Choroid plexus epithelial cell (primary cell): ENCODE results near the gene SCCPDH.
A peak's percentile ranks its signal among the peaks of the same experiment; 100 is the strongest.

Experiments
- DNase-seq: peaks from one replicate; pipeline ENCODE4 v3.0.0-alpha.2; 2010; ENCODE audit warnings: low read depth
- H3K4me3 ChIP-seq: 2 replicates; pipeline ENCODE4 v1.5.1; 2011; ENCODE audit warnings: low read depth, mild to moderate bottlenecking, control low read depth, low read length, moderate library complexity
- CTCF ChIP-seq: conservative IDR thresholded peaks from 2 replicates; pipeline ENCODE4 v1.5.1; 2011; ENCODE audit warnings: low read depth, mild to moderate bottlenecking, control low read depth, inconsistent platforms, low read length, moderate library complexity

SCCPDH gene

GRCh38 chr1:246779561-246780175 is 55.5 kb downstream of the SCCPDH start:
- no peak overlapping the region for H3K4me3 ChIP-seq
- no peak for TF ChIP-seq CTCF
- no peak for DNase-seq

DNA sequence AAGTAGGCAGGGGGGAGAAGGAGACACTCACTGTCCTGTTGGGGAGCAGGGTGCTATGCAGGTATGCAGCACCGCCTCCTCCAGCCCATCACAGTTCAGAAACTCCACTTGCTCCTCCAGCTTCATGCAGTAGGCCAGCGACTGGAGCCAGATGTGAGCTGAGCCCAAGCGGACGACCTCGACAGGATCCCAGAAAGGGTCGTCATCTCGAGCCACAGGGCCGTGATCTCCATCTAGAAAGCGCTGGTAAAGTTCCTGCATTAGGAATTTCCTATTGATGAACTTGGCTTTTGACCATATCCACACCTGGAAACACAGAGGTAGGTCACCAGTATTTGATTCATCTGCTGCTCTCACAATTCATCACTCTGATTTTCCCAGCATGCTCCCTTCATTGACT is 56.1 kb downstream of the SCCPDH start:
- DNase-seq: no peak
- no peak overlapping the region for H3K4me3 ChIP-seq
- no peak for TF ChIP-seq CTCF

DNA sequence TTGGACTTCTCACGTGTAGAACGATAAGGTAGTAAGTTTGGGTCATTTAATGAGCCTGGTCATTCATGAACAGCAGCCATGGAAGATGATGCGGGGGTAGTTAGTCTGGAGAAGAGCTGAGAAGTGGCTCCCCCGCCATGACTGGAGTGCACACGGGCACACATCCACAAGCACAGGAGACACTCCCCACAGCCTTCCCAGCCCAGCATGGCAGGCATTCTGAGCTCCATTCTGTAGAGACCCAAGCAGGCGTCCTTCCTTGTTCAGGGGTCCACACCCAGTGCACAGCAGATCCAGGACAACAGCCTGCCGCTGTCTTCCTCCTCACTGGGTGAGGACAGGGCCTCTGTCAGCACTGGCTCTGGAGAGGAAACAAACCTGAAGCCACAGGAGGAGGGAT is 57.0 kb downstream of the SCCPDH start:
- no peak for DNase-seq
- TF ChIP-seq CTCF: no peak
- no peak overlapping the region for H3K4me3 ChIP-seq

DNA sequence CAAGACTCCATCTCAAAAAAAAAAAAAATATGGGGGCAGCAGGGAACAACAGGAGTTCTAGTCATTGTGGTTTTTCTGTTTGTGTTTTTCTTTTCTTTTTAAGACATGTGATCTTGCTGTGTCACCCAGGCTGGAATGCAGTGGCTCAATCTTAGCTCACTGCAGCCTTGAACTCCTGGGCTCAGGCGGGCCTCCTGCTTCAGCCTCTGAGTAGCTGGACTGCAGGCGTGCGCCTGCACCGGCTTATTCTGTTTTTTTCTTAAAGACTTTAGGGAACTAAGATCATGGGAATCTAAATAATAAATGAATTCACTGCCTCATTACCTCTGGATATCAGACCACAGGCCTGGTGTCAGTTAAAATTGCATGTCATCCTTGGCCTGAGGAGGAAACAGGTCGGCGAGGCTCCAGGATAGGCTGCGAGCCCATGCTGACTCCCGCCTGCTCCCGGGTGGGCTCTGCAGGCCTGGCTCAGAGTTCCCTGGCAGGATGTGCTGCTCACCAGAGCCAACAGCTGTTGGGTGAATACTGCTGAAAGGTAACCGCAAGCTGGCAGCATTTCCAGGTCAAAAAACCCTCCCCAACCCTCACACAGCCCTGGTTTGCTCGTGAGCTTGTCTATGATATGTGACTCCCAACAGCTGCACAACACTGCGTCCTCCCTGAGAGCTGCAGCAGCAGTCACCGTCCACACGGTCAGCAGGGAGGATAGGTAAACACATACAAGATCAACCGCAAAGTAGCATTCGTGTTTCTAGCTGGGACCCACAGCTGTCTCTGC is 58.1 kb downstream of the SCCPDH start:
- no peak for TF ChIP-seq CTCF
- DNase-seq: peak; percentile 73
- no peak overlapping the region for H3K4me3 ChIP-seq

- peak; percentile 84 for DNase-seq
- no peak for TF ChIP-seq CTCF
Measured at GRCh38 chr1:246784621-246785493, 60.6 kb downstream of the SCCPDH start.

GRCh38 chr1:246785494-246786111 is 61.4 kb downstream of the SCCPDH start:
- no peak for DNase-seq
- no peak overlapping the region for H3K4me3 ChIP-seq
- TF ChIP-seq CTCF: no peak

More at GRCh38 chr1:246784621-246785493, 60.6 kb downstream of the SCCPDH start:
- no peak overlapping the region for H3K4me3 ChIP-seq
